HEK293 (cell line): ENCODE data around the gene QARS1.

Source experiments
- ZNF121 ChIP-seq: fragments of 450-650 bp; formaldehyde crosslinking; IDR thresholded peaks from 2 replicates; pipeline ENCODE4 v1.5.1; 2016; ENCODE audit warnings: missing biosample characterization, missing genetic modification characterization
- TF ChIP-seq, protein P1 (sequence below): fragments of 450-650 bp; formaldehyde crosslinking; IDR thresholded peaks from 2 replicates; pipeline ENCODE4 v1.5.1; 2016; ENCODE audit warnings: missing biosample characterization, missing genetic modification characterization
- TF ChIP-seq, protein P2 (sequence below): fragments of 450-650 bp; formaldehyde crosslinking; IDR thresholded peaks from 2 replicates; pipeline ENCODE4 v1.5.1; 2016; ENCODE audit warnings: missing biosample characterization, missing genetic modification characterization

DNA sequence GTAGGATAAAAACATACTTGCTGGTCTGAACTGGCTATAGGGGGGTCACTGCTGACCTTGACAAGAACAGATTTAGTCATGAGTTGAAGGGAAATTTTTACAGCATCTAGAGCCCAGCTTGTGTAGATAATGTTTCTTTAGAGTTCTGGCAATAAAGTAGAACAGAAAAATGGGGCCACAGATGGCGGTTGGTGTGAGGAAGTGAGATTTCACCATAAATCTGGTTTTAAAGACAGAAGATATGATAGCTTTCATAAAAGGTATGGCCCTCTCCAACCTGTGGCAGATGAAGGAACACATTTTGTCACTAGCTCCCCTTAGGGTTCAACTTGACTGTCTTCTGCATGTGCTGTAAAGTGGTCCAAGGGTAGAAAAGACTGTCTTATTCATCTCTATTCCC lies 51.0 kb downstream of the QARS1 start:
- TF ChIP-seq ZNF121 (tag by site-specific recombination) = no peak
- TF ChIP-seq, protein P1, sequence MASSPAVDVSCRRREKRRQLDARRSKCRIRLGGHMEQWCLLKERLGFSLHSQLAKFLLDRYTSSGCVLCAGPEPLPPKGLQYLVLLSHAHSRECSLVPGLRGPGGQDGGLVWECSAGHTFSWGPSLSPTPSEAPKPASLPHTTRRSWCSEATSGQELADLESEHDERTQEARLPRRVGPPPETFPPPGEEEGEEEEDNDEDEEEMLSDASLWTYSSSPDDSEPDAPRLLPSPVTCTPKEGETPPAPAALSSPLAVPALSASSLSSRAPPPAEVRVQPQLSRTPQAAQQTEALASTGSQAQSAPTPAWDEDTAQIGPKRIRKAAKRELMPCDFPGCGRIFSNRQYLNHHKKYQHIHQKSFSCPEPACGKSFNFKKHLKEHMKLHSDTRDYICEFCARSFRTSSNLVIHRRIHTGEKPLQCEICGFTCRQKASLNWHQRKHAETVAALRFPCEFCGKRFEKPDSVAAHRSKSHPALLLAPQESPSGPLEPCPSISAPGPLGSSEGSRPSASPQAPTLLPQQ (tag by site-specific recombination) = no peak
- TF ChIP-seq, protein P2, sequence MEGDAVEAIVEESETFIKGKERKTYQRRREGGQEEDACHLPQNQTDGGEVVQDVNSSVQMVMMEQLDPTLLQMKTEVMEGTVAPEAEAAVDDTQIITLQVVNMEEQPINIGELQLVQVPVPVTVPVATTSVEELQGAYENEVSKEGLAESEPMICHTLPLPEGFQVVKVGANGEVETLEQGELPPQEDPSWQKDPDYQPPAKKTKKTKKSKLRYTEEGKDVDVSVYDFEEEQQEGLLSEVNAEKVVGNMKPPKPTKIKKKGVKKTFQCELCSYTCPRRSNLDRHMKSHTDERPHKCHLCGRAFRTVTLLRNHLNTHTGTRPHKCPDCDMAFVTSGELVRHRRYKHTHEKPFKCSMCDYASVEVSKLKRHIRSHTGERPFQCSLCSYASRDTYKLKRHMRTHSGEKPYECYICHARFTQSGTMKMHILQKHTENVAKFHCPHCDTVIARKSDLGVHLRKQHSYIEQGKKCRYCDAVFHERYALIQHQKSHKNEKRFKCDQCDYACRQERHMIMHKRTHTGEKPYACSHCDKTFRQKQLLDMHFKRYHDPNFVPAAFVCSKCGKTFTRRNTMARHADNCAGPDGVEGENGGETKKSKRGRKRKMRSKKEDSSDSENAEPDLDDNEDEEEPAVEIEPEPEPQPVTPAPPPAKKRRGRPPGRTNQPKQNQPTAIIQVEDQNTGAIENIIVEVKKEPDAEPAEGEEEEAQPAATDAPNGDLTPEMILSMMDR (tag by site-specific recombination) = no peak
